Breast epithelium (tissue), 3 donors: ENCODE data around the gene ACVR1.

Source experiments
- CTCF ChIP-seq, 3 donors: fragments of 450-650 bp; IDR thresholded peaks; one replicate each; pipeline ENCODE4 v1.5.1; 2016 to 2017; ENCODE audit warnings: antibody characterized with exemption in 3 of 3, mild to moderate bottlenecking in 3 of 3, moderate library complexity in 3 of 3
- POLR2A ChIP-seq: fragments of 450-650 bp; IDR thresholded peaks from one replicate; pipeline ENCODE4 v1.6.1; 2016; ENCODE audit warnings: antibody characterized with exemption, mild to moderate bottlenecking, moderate library complexity
- POLR2AphosphoS5 ChIP-seq, 3 donors: sonication (generic); formaldehyde crosslinking; IDR thresholded peaks; one replicate each; pipeline ENCODE4 v1.6.1; 2017; ENCODE audit warnings: antibody characterized with exemption in 3 of 3

DNA sequence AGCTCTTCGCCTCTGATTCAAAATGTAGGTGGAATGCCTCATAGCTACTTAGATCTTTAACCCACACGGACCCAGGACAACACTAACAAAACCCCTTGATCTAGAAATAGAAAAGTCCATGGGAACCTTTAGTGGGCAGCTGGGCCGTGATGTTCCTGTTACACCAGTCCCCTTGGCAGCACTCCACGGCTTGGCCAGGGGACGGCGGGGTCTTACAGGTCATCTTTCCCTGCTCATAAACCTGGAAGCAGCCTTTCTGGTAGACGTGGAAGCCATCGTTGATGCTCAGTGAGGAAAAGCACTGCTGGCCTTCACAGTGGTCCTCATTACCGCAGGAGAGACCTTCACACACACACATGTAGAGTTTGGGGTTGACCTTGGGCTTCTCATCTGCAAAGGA, 95.9 kb downstream of the ACVR1 start:
- TF ChIP-seq CTCF (IDR thresholded peaks at IDR 0.05) (no peak), POLR2A (no peak), POLR2AphosphoS5 (IDR thresholded peaks at IDR 0.05) (no peak)
